HL-60/S4 (cell line): ENCODE measurements around the gene FRY.

ENCODE experiments used
- in situ Hi-C: fragments of 300-500 bp; cut with MboI; formaldehyde crosslinking; loops from 2 replicates; pipeline ENCODE4 v1.14.3; 2022; ENCODE audit warnings: low sequenced_read_pairs

Gene FRY

DNA sequence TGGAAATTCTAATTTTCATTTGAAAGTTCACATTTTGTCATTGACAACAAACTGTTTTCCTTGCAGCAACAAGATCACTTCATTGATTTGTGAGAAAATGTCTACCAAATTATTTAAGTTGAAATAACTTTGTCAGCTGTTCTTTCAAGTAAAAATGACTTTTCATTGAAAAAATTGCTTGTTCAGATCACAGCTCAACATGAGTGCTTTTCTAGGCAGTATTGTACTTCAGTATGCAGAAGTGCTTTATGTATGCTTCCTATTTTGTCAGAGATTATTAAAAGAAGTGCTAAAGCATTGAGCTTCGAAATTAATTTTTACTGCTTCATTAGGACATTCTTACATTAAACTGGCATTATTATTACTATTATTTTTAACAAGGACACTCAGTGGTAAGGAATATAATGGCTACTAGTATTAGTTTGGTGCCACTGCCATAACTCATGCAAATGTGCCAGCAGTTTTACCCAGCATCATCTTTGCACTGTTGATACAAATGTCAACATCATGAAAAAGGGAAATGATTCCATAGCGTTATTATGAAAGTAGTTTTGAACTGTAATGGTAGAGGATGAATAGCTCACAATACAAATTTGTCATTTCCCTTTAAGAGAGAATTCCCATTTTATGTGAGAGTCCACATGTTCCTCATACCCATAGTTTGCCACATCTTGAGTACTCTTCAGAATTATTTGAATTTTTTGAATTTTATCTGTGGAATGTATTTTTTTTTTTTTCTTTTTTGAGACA is 286.3 kb downstream of the FRY start:
- in situ Hi-C loops, result loop anchor here (25.0 kb wide), 1 partner anchor 306 kb away; no protein-coding TSS in a partner anchor

- in situ Hi-C loops, result loop anchor here (25.0 kb wide), 1 partner anchor 308 kb away; no protein-coding TSS in a partner anchor
Measured at GRCh38 chr13:32320528-32320927, 289.0 kb downstream of the FRY start.

DNA sequence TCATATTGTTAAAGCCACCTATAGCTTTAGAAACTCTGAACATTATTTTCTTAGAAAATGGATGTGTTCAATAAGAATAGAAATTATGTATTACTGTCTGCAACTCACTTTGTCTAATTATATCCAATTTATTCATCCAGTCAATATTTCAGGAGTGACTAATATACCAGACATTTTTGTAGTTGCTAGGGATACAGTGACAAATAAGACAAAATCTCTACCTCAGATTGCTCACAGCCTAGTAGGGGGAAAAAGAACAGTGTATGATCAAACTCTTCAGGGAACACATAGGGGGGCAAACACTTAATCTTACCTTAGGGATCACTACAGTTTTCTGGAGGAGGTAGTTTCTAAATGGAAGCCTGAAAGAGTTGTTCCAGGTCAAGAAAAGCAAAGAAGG is 292.3 kb downstream of the FRY start:
- in situ Hi-C loops, result loop anchor here (25.0 kb wide), 1 partner anchor 312 kb away; no protein-coding TSS in a partner anchor

GRCh38 chr13:32330441-32330840 is 298.9 kb downstream of the FRY start:
- in situ Hi-C loops, result no loop called here

- in situ Hi-C loops, result no loop called here
Measured at GRCh38 chr13:32334671-32335070, 303.1 kb downstream of the FRY start.

GRCh38 chr13:32340914-32341313 is 309.3 kb downstream of the FRY start:
- in situ Hi-C loops, result no loop called here

GRCh38 chr13:32347651-32348050 is 316.1 kb downstream of the FRY start:
- in situ Hi-C loops, result no loop called here
